Measurements from ENCODE around the gene RIC1.

- TF ChIP-seq REST (IDR thresholded peaks at IDR 0.05; ENCODE audit: insufficient read depth in 1 of 2, low read depth in 2 of 2, low read length in 2 of 2) (no peak), POLR2AphosphoS5 (IDR thresholded peaks at IDR 0.05; ENCODE audit: low read depth, low read length) (no peak), SIN3A (IDR thresholded peaks at IDR 0.05; ENCODE audit: borderline replicate concordance, insufficient read depth, low read length) (no peak), TAF1 (IDR thresholded peaks at IDR 0.05; ENCODE audit: borderline replicate concordance, insufficient read depth, low read length) (no peak), FOXP2 (optimal IDR thresholded peaks at IDR 0.05; ENCODE audit: borderline replicate concordance, extremely low read depth, extremely low read length, insufficient read depth) (no peak)
These were observed 182.8 kb downstream of the RIC1 start for GRCh38 chr9:5811751-5812150.

All from PFSK-1 (cell line).